Lung (tissue), 12 donors: ENCODE data around the gene HAUS6. TPM values are rescaled to one million over a fixed set of nuclear protein-coding genes. Genes with fewer than 3 reads are reported as not detected.
"Not testable (repeated sequence)": the region's sequence is repeated elsewhere in the genome, so short reads cannot be mapped to it uniquely, and the experiment has no call there.

Source experiments
- ATAC-seq: fragments of 200-7000 bp; cut with Tn5 transposase; one replicate; pipeline ENCODE4 v1.9.1; 2020; ENCODE audit warnings: moderate number of reproducible peaks; ENCODE audit not compliant: insufficient read depth, low FRiP score
- DNase-seq, 3 donors: peaks; one replicate each; pipeline ENCODE4 v3.0.0-alpha.2; 2013 to 2017
- H3K27ac ChIP-seq, 2 donors: one replicate each; pipeline ENCODE4 v1.5.1; 2013; ENCODE audit warnings: mild to moderate bottlenecking in 2 of 2, moderate library complexity in 2 of 2, control low read depth in 1 of 2, inconsistent platforms in 1 of 2, low read depth in 1 of 2, low read length in 1 of 2
- H3K27me3 ChIP-seq, 3 donors: one replicate each; pipeline ENCODE4 v1.5.1; 2013; ENCODE audit warnings: low read length in 2 of 3; ENCODE audit not compliant: control insufficient read depth in 3 of 3, insufficient read depth in 3 of 3
- H3K36me3 ChIP-seq, 4 donors: one replicate each; pipeline ENCODE4 v1.5.1; 2013; ENCODE audit warnings: low read length in 4 of 4, mild to moderate bottlenecking in 1 of 4, moderate library complexity in 1 of 4; ENCODE audit not compliant: control insufficient read depth in 4 of 4, insufficient read depth in 4 of 4
- H3K4me1 ChIP-seq, 5 donors: one replicate each; pipeline ENCODE4 v1.5.1; 2013; ENCODE audit warnings: low read length in 5 of 5, mild to moderate bottlenecking in 2 of 5, moderate library complexity in 1 of 5; ENCODE audit not compliant: control insufficient read depth in 5 of 5, insufficient read depth in 5 of 5
- H3K4me3 ChIP-seq: one replicate; pipeline ENCODE4 v1.5.1; 2013; ENCODE audit warnings: mild to moderate bottlenecking, control low read depth, moderate library complexity
- H3K9ac ChIP-seq, 2 donors: one replicate each; pipeline ENCODE4 v1.5.1; 2013; ENCODE audit warnings: low read length in 2 of 2, control low read depth in 1 of 2; ENCODE audit not compliant: insufficient read depth in 1 of 2
- H3K9me3 ChIP-seq, 4 donors: one replicate each; pipeline ENCODE4 v1.5.1; 2013; ENCODE audit warnings: low read length in 3 of 4, mild to moderate bottlenecking in 1 of 4, moderate library complexity in 1 of 4; ENCODE audit not compliant: control insufficient read depth in 4 of 4, insufficient read depth in 3 of 4
- CTCF ChIP-seq: IDR thresholded peaks from 2 replicates; pipeline ENCODE4 v1.5.1; 2012; ENCODE audit warnings: mild to moderate bottlenecking; ENCODE audit errors: control extremely low read depth, extremely low read depth
- WGBS, 2 donors: extraction: QIAGEN DNeasy Blood & Tissue Kit; methylation state at CpG; one replicate each; pipeline ENCODE4 v1.1.7; 2013; 5-methylcytosine and 5-hydroxymethylcytosine counted together
- polyA plus RNA-seq, 2 donors: library from polyadenylated mRNA; stranded (reverse); fragments of 200-250 nt; gene quantifications; one replicate each; pipeline ENCODE4 v1.2.1, GENCODE V29; 2013
- total RNA-seq, 2 donors: library from RNA; depleted of rRNA in 1 of 2; stranded (reverse); fragments of >200 nt in 1 of 2; gene quantifications; one replicate each; pipeline ENCODE4 v1.2.1, GENCODE V29; 2014 to 2021
- donor health status: control.
- donor health status: control.
- donor health status: Bipolar disorder and iron deficiency.
- donor health status: healthy.
- donor health status: DM: yes; HTN: yes; CAD: no.

The HAUS6 gene
- total and polyA plus RNA-seq, 4 donors, result 3.6 to 13.1 (median 5.7) TPM

GRCh38 chr9:19101203-19101602 is 1.5 kb downstream of the HAUS6 start:
- Histone ChIP-seq H3K4me1 (peaks cover 0 to 12% (median 4%) of the 10 kb centered on the region in 5 donors), H3K36me3 (peaks cover 0 to 5% (median 2%) of the 10 kb centered on the region in 4 donors), H3K9me3 (no peaks in the 10 kb centered on the region), H3K27me3 (no peaks in the 10 kb centered on the region), H3K9ac (peak overlapping the region in 1 of 2 donors; percentile 13), H3K27ac (no peak overlapping the region), H3K4me3 (no peak overlapping the region)
- ATAC-seq (no peak), DNase-seq (no peak)
- no peak for TF ChIP-seq CTCF
- WGBS, 2 donors, result 77 to 91% methylated on average over 8 of the region's 8 CpGs

DNA sequence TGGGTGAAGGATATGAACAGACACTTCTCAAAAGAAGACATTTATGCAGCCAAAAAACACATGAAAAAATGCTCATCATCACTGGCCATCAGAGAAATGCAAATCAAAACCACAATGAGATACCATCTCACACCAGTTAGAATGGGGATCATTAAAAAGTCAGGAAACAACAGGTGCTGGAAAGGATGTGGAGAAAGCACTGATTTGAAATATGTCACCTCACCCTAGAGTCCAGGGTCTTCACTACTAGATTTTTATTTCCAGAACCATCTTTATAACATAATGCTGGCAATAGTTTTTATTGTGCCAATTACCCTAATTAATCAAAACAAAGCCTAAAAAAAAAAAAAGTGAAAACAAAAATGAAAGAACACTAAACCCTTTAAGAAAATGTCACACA is 5.3 kb downstream of the HAUS6 start:
- not testable (repeated sequence) for H3K27ac ChIP-seq, DNase-seq, H3K9me3 ChIP-seq, H3K27me3 ChIP-seq, H3K4me3 ChIP-seq, ATAC-seq, H3K9ac ChIP-seq
- peaks cover 0 to 12% (median 4%) of the 10 kb centered on the region in 5 donors for H3K4me1 ChIP-seq
- peaks cover 4 to 25% (median 9%) of the 10 kb centered on the region in 4 donors for H3K36me3 ChIP-seq

- no peak for DNase-seq
- peaks cover 15 to 32% (median 19%) of the 10 kb centered on the region in 4 donors for H3K36me3 ChIP-seq
- no peak overlapping the region for H3K9ac ChIP-seq
- H3K27me3 ChIP-seq, result no peaks in the 10 kb centered on the region
- 93 to 97% methylated on average over 6 of the region's 6 CpGs for WGBS, 2 donors
- no peak overlapping the region for H3K27ac ChIP-seq
- H3K9me3 ChIP-seq, result no peaks in the 10 kb centered on the region
- ATAC-seq, result no peak
- TF ChIP-seq CTCF, result no peak
- no peak overlapping the region for H3K4me3 ChIP-seq
- H3K4me1 ChIP-seq, result no peaks in the 10 kb centered on the region
Measured at GRCh38 chr9:19087106-19088000, 15.4 kb downstream of the HAUS6 start.

DNA sequence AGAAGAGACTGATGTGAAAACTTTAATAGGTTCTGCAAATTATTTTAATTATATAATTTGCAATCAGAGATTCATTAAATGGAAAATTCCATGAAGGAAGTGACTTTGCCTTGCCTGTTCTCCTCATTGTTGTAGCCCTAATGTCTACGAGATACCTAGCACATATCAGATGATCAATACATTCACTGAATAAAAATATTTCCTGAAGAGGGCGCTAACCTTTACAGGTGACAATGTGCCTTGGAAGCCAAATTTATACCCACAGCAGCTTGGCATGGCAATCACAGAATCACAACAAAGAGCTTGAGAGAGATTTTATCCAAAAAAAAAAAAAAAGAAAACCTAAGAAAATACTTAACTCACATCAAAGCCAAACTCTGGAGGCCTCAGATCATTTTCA is 17.4 kb downstream of the HAUS6 start:
- no peak for TF ChIP-seq CTCF
- peaks cover 7 to 19% (median 14%) of the 10 kb centered on the region in 4 donors for H3K36me3 ChIP-seq
- no peaks in the 10 kb centered on the region for H3K27me3 ChIP-seq
- no peak overlapping the region for H3K27ac ChIP-seq
- WGBS, 2 donors, result 69 to 79% methylated on average over 2 of the region's 2 CpGs
- H3K4me1 ChIP-seq, result no peaks in the 10 kb centered on the region
- DNase-seq (no peak), ATAC-seq (no peak)
- H3K9ac ChIP-seq, result no peak overlapping the region
- H3K4me3 ChIP-seq, result no peak overlapping the region
- H3K9me3 ChIP-seq, result no peaks in the 10 kb centered on the region
